ENCODE data around the gene CDK14.

Gene CDK14

GRCh38 chr7:90660819-90661218 is 64.7 kb downstream of the CDK14 start:
- Histone ChIP-seq H3K4me3 (ENCODE audit: low read length) (no peak overlapping the region), H2AFZ (ENCODE audit: low read depth, low read length) (no peak overlapping the region), H3K27me3 (ENCODE audit: insufficient read depth, low read length) (no peaks in the 10 kb centered on the region), H3K9me3 (ENCODE audit: low read length) (peaks cover 5% of the 10 kb centered on the region), H3K4me1 (ENCODE audit: insufficient read depth, low read length) (peaks cover 15% of the 10 kb centered on the region), H3K36me3 (ENCODE audit: insufficient read depth, low read length) (no peaks in the 10 kb centered on the region)

- no peak overlapping the region for H3K4me3 ChIP-seq (ENCODE audit: low read length)
- peaks cover 15% of the 10 kb centered on the region for H3K4me1 ChIP-seq (ENCODE audit: insufficient read depth, low read length)
- no peak overlapping the region for H2AFZ ChIP-seq (ENCODE audit: low read depth, low read length)
- H3K27me3 ChIP-seq (ENCODE audit: insufficient read depth, low read length): no peaks in the 10 kb centered on the region
- H3K36me3 ChIP-seq (ENCODE audit: insufficient read depth, low read length): no peaks in the 10 kb centered on the region
- peaks cover 5% of the 10 kb centered on the region for H3K9me3 ChIP-seq (ENCODE audit: low read length)
Observed at GRCh38 chr7:90661290-90662151, 65.4 kb downstream of the CDK14 start.

- H3K4me1 ChIP-seq (ENCODE audit: insufficient read depth, low read length): peaks cover 15% of the 10 kb centered on the region
- no peak overlapping the region for H2AFZ ChIP-seq (ENCODE audit: low read depth, low read length)
- H3K36me3 ChIP-seq (ENCODE audit: insufficient read depth, low read length): no peaks in the 10 kb centered on the region
- no peak overlapping the region for H3K4me3 ChIP-seq (ENCODE audit: low read length)
- no peaks in the 10 kb centered on the region for H3K27me3 ChIP-seq (ENCODE audit: insufficient read depth, low read length)
- H3K9me3 ChIP-seq (ENCODE audit: low read length): peaks cover 4% of the 10 kb centered on the region
Observed at GRCh38 chr7:90663176-90663575, 67.1 kb downstream of the CDK14 start.

GRCh38 chr7:90666186-90666585 is 70.1 kb downstream of the CDK14 start:
- Histone ChIP-seq H2AFZ (ENCODE audit: low read depth, low read length) (no peak overlapping the region), H3K36me3 (ENCODE audit: insufficient read depth, low read length) (no peaks in the 10 kb centered on the region), H3K4me1 (ENCODE audit: insufficient read depth, low read length) (peaks cover 15% of the 10 kb centered on the region), H3K9me3 (ENCODE audit: low read length) (no peaks in the 10 kb centered on the region), H3K4me3 (ENCODE audit: low read length) (no peak overlapping the region), H3K27me3 (ENCODE audit: insufficient read depth, low read length) (no peaks in the 10 kb centered on the region)

- Histone ChIP-seq H3K27me3 (ENCODE audit: insufficient read depth, low read length) (no peaks in the 10 kb centered on the region), H3K36me3 (ENCODE audit: insufficient read depth, low read length) (no peaks in the 10 kb centered on the region), H3K9me3 (ENCODE audit: low read length) (no peaks in the 10 kb centered on the region), H3K4me3 (ENCODE audit: low read length) (no peak overlapping the region), H3K4me1 (ENCODE audit: insufficient read depth, low read length) (no peaks in the 10 kb centered on the region), H2AFZ (ENCODE audit: low read depth, low read length) (no peak overlapping the region)
Observed at GRCh38 chr7:90668992-90669391, 72.9 kb downstream of the CDK14 start.

- Histone ChIP-seq H3K9me3 (ENCODE audit: low read length) (no peaks in the 10 kb centered on the region), H2AFZ (ENCODE audit: low read depth, low read length) (no peak overlapping the region), H3K27me3 (ENCODE audit: insufficient read depth, low read length) (no peaks in the 10 kb centered on the region), H3K36me3 (ENCODE audit: insufficient read depth, low read length) (no peaks in the 10 kb centered on the region), H3K4me1 (ENCODE audit: insufficient read depth, low read length) (no peaks in the 10 kb centered on the region), H3K4me3 (ENCODE audit: low read length) (no peak overlapping the region)
Observed at GRCh38 chr7:90669492-90669891, 73.4 kb downstream of the CDK14 start.

- Histone ChIP-seq H3K9me3 (ENCODE audit: low read length) (no peaks in the 10 kb centered on the region), H2AFZ (ENCODE audit: low read depth, low read length) (no peak overlapping the region), H3K27me3 (ENCODE audit: insufficient read depth, low read length) (no peaks in the 10 kb centered on the region), H3K36me3 (ENCODE audit: insufficient read depth, low read length) (no peaks in the 10 kb centered on the region), H3K4me1 (ENCODE audit: insufficient read depth, low read length) (no peaks in the 10 kb centered on the region), H3K4me3 (ENCODE audit: low read length) (no peak overlapping the region)
Observed at GRCh38 chr7:90671571-90671970, 75.5 kb downstream of the CDK14 start.

GRCh38 chr7:90672210-90672609 is 76.1 kb downstream of the CDK14 start:
- no peaks in the 10 kb centered on the region for H3K27me3 ChIP-seq (ENCODE audit: insufficient read depth, low read length)
- peaks cover 4% of the 10 kb centered on the region for H3K4me1 ChIP-seq (ENCODE audit: insufficient read depth, low read length)
- H3K9me3 ChIP-seq (ENCODE audit: low read length): no peaks in the 10 kb centered on the region
- H3K36me3 ChIP-seq (ENCODE audit: insufficient read depth, low read length): no peaks in the 10 kb centered on the region
- no peak overlapping the region for H3K4me3 ChIP-seq (ENCODE audit: low read length)
- no peak overlapping the region for H2AFZ ChIP-seq (ENCODE audit: low read depth, low read length)

- H3K4me3 ChIP-seq (ENCODE audit: low read length): no peak overlapping the region
- H3K9me3 ChIP-seq (ENCODE audit: low read length): no peaks in the 10 kb centered on the region
- no peaks in the 10 kb centered on the region for H3K36me3 ChIP-seq (ENCODE audit: insufficient read depth, low read length)
- H3K4me1 ChIP-seq (ENCODE audit: insufficient read depth, low read length): peaks cover 24% of the 10 kb centered on the region
- H3K27me3 ChIP-seq (ENCODE audit: insufficient read depth, low read length): no peaks in the 10 kb centered on the region
- H2AFZ ChIP-seq (ENCODE audit: low read depth, low read length): no peak overlapping the region
Observed at GRCh38 chr7:90674625-90675024, 78.5 kb downstream of the CDK14 start.

- Histone ChIP-seq H3K4me1 (ENCODE audit: insufficient read depth, low read length) (peaks cover 34% of the 10 kb centered on the region), H3K4me3 (ENCODE audit: low read length) (no peak overlapping the region), H3K27me3 (ENCODE audit: insufficient read depth, low read length) (no peaks in the 10 kb centered on the region), H2AFZ (ENCODE audit: low read depth, low read length) (no peak overlapping the region), H3K36me3 (ENCODE audit: insufficient read depth, low read length) (no peaks in the 10 kb centered on the region), H3K9me3 (ENCODE audit: low read length) (no peaks in the 10 kb centered on the region)
Observed at GRCh38 chr7:90675982-90676381, 79.9 kb downstream of the CDK14 start.

- Histone ChIP-seq H3K4me3 (ENCODE audit: low read length) (peak overlapping the region; percentile 8), H3K9me3 (ENCODE audit: low read length) (no peaks in the 10 kb centered on the region), H3K27me3 (ENCODE audit: insufficient read depth, low read length) (no peaks in the 10 kb centered on the region), H2AFZ (ENCODE audit: low read depth, low read length) (no peak overlapping the region), H3K4me1 (ENCODE audit: insufficient read depth, low read length) (peaks cover 44% of the 10 kb centered on the region), H3K36me3 (ENCODE audit: insufficient read depth, low read length) (no peaks in the 10 kb centered on the region)
Observed at GRCh38 chr7:90677486-90678404, 81.6 kb downstream of the CDK14 start.

- Histone ChIP-seq H2AFZ (ENCODE audit: low read depth, low read length) (no peak overlapping the region), H3K4me1 (ENCODE audit: insufficient read depth, low read length) (peaks cover 44% of the 10 kb centered on the region), H3K9me3 (ENCODE audit: low read length) (no peaks in the 10 kb centered on the region), H3K36me3 (ENCODE audit: insufficient read depth, low read length) (no peaks in the 10 kb centered on the region), H3K27me3 (ENCODE audit: insufficient read depth, low read length) (no peaks in the 10 kb centered on the region), H3K4me3 (ENCODE audit: low read length) (no peak overlapping the region)
Observed at GRCh38 chr7:90678986-90679385, 82.9 kb downstream of the CDK14 start.

GRCh38 chr7:90680484-90680883 is 84.4 kb downstream of the CDK14 start:
- Histone ChIP-seq H3K27me3 (ENCODE audit: insufficient read depth, low read length) (no peaks in the 10 kb centered on the region), H3K9me3 (ENCODE audit: low read length) (no peaks in the 10 kb centered on the region), H3K36me3 (ENCODE audit: insufficient read depth, low read length) (no peaks in the 10 kb centered on the region), H3K4me3 (ENCODE audit: low read length) (no peak overlapping the region), H3K4me1 (ENCODE audit: insufficient read depth, low read length) (peaks cover 44% of the 10 kb centered on the region), H2AFZ (ENCODE audit: low read depth, low read length) (no peak overlapping the region)

Measured in neuron (in vitro differentiated cells).